Diencephalon (tissue), 1 donor: ENCODE results near the gene MGST3. TPM values are rescaled to one million over a fixed set of nuclear protein-coding genes. Genes with fewer than 3 reads are reported as not detected.

Experiments
- total RNA-seq: library from RNA; depleted of rRNA; stranded (reverse); fragments of >200 nt; gene quantifications from one replicate; pipeline ENCODE4 v1.2.3, GENCODE V29; 2014

The MGST3 gene
- total RNA-seq: 236 TPM

GRCh38 chr1:165630629-165631341, at the start of gene MGST3:
Gene MGST3 (plus strand): TSS chr1:165631234. CDS start chr1:165649848, 18,614 bp downstream.

GRCh38 chr1:165697881-165698760, 67.1 kb downstream of the MGST3 start, which contains the start of gene ALDH9A1:
Gene ALDH9A1 (minus strand): TSS chr1:165698562. CDS start chr1:165698558, 4 bp downstream.

Other genes starting within 250 kb of the MGST3 start
- gene RXRG, start 186.1 kb upstream of the MGST3 start, total RNA-seq: 70.8 TPM
- not detected for gene LRRC52, start 87.2 kb upstream of the MGST3 start, total RNA-seq
- 64.1 TPM for gene ALDH9A1, start 67.3 kb downstream of the MGST3 start, total RNA-seq
- gene TMCO1, start 137.6 kb downstream of the MGST3 start, total RNA-seq: 64.1 TPM
- gene UCK2, start 196.4 kb downstream of the MGST3 start, total RNA-seq: 60.9 TPM